VCaP (cell line): ENCODE results near the gene PARD6G.
"Not testable (repeated sequence)": the region's sequence is repeated elsewhere in the genome, so short reads cannot be mapped to it uniquely, and the experiment has no call there.

ENCODE experiments used
- H3K27ac ChIP-seq: fragments of 450-650 bp; 2 replicates; pipeline ENCODE4 v1.5.1; 2017
- TF ChIP-seq, protein P1 (sequence below): fragments of 450-650 bp; conservative IDR thresholded peaks from 2 replicates; pipeline ENCODE4 v1.5.1; 2017; ENCODE audit warnings: mild to moderate bottlenecking, moderate library complexity

Gene PARD6G

GRCh38 chr18:80166725-80167124 is 80.6 kb downstream of the PARD6G start:
- no peak overlapping the region for H3K27ac ChIP-seq
- TF ChIP-seq, protein P1, sequence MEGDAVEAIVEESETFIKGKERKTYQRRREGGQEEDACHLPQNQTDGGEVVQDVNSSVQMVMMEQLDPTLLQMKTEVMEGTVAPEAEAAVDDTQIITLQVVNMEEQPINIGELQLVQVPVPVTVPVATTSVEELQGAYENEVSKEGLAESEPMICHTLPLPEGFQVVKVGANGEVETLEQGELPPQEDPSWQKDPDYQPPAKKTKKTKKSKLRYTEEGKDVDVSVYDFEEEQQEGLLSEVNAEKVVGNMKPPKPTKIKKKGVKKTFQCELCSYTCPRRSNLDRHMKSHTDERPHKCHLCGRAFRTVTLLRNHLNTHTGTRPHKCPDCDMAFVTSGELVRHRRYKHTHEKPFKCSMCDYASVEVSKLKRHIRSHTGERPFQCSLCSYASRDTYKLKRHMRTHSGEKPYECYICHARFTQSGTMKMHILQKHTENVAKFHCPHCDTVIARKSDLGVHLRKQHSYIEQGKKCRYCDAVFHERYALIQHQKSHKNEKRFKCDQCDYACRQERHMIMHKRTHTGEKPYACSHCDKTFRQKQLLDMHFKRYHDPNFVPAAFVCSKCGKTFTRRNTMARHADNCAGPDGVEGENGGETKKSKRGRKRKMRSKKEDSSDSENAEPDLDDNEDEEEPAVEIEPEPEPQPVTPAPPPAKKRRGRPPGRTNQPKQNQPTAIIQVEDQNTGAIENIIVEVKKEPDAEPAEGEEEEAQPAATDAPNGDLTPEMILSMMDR = no peak

DNA sequence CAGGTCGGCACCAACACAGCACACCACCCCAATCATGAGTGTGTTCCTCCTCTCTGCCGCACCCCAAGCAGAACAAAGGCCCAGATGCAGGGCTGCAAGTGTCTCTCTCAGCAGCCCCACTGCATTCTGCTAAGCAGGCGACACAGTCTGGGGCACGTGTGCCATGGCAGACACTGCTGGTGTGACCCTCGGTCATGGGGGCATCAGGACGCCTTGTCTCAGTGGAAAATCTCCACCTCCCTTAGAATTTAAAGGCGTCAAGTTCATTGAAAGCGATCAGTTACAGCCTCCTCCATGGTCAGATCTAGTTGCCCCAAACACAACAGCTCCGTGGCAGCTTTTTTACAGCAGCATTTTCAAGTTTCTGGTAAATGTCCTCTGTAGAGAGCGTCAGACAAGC is 81.1 kb downstream of the PARD6G start:
- TF ChIP-seq, protein P1 = no peak

GRCh38 chr18:80164727-80165355 is 82.5 kb downstream of the PARD6G start:
- H3K27ac ChIP-seq = not testable (repeated sequence)

More for the DNA sequence above, 81.1 kb downstream of the PARD6G start:
- H3K27ac ChIP-seq = no peak overlapping the region

GRCh38 chr18:80163183-80163582 is 84.1 kb downstream of the PARD6G start:
- H3K27ac ChIP-seq = no peak overlapping the region
- TF ChIP-seq, protein P1 = no peak

- TF ChIP-seq, protein P1 = no peak
- H3K27ac ChIP-seq = no peak overlapping the region
Measured at GRCh38 chr18:80161781-80162417, 85.4 kb downstream of the PARD6G start.

- TF ChIP-seq, protein P1 = no peak
- no peak overlapping the region for H3K27ac ChIP-seq
Measured at GRCh38 chr18:80159713-80160636, 87.3 kb downstream of the PARD6G start.

GRCh38 chr18:80158365-80158764 is 88.9 kb downstream of the PARD6G start:
- TF ChIP-seq, protein P1 = no peak

More at GRCh38 chr18:80158365-80158764, 88.9 kb downstream of the PARD6G start:
- no peak overlapping the region for H3K27ac ChIP-seq
